HFFc6 (cell line): Measurements from ENCODE around the gene STK11IP. TPM values are rescaled to one million over a fixed set of nuclear protein-coding genes. Genes with fewer than 3 reads are reported as not detected.

Experiments
- DNase-seq: peaks from one replicate; pipeline ENCODE4 v3.0.0-alpha.2; 2018
- H3K27ac Mint-ChIP-seq: 2 replicates; pipeline ENCODE4 v1.8.0; 2020; ENCODE audit warnings: mild to moderate bottlenecking, mixed read lengths
- H3K27me3 Mint-ChIP-seq: 2 replicates; pipeline ENCODE4 v1.8.0; 2021; ENCODE audit warnings: mild to moderate bottlenecking, moderate library complexity, mixed read lengths; ENCODE audit not compliant: insufficient read depth
- H3K36me3 Mint-ChIP-seq: 2 replicates; pipeline ENCODE4 v1.8.0; 2021; ENCODE audit warnings: low read depth, mixed read lengths
- H3K4me1 Mint-ChIP-seq: 2 replicates; pipeline ENCODE4 v1.8.0; 2020; ENCODE audit warnings: low read depth, mixed read lengths
- H3K4me3 Mint-ChIP-seq: 2 replicates; pipeline ENCODE4 v1.8.0; 2020; ENCODE audit warnings: mild to moderate bottlenecking, moderate library complexity, mixed read lengths
- H3K9me3 Mint-ChIP-seq: 2 replicates; pipeline ENCODE4 v1.8.0; 2020; ENCODE audit warnings: mild to moderate bottlenecking, mixed read lengths
- total RNA-seq, 6 experiments: library from RNA; stranded (reverse); fragmentation: NEBNext Ultra II Directional; extraction: Animal tissue kit (Norgen Biotek cat#: 25700); gene quantifications; 2 replicates in 1 of 6; 3 replicates in 5 of 6; pipeline ENCODE4 v1.2.3, GENCODE V29; 2021
- TF ChIP-seq, protein P1 (sequence below): fragments of 200-600 bp; sonication (generic); IDR thresholded peaks from 2 replicates; pipeline ENCODE4 v1.5.0; 2021; ENCODE audit warnings: antibody characterized with exemption, mild to moderate bottlenecking

STK11IP gene
- total RNA-seq, 6 experiments from 2014 or later, result 17.4 to 21.5 (median 18.9) TPM

DNA sequence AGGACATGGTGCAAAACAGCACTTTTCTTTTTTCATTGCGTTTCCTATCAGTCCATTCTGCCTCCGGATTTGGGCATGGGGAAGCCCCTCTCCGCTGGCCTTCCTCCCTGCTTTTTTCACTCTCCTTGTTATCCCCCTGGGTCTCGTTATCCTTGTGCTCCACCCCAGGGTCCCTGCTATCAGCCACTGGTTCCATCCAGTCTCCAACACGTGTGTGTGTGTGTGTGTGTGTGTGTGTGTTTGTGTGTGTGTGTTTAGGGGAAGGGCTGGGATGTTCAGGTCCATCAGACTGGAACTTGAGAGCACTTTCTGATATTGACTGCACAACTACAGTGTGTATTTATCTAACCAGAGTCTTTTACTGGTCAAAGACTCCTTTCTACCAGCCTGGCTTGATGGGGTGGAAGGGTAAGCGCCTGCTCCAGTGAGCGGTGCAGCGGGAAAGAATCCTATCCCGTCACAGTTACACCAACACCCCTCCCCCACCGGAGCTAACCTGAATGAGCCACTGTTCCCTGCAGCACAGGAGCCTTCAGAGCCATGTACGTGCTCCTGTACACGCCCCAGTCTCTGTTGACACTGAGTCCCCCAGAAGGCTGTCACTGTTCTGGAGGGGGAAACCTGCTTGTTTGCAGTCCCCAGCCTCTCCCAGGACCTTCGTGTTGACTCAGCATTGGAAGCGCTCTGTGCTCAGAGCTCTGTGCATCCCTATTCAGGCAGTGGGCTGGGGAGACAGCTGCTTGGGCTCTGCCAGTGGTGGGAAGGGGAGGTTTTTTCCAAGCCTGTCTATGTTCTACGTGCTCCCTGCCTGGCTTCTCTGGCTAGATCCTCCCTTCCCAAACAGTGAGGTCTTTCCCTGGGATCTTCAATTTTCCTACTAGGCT lies 20.9 kb upstream of the STK11IP start:
- Mint-ChIP-seq H3K4me3 (no peak overlapping the region; the same call in 1 of the 2 replicates), H3K9me3 (no peaks in the 10 kb centered on the region), H3K27me3 (peaks cover 25% of the 10 kb centered on the region), H3K4me1 (peaks cover 21% of the 10 kb centered on the region), H3K27ac (no peak overlapping the region), H3K36me3 (no peaks in the 10 kb centered on the region)
- no peak for DNase-seq
- TF ChIP-seq, protein P1, sequence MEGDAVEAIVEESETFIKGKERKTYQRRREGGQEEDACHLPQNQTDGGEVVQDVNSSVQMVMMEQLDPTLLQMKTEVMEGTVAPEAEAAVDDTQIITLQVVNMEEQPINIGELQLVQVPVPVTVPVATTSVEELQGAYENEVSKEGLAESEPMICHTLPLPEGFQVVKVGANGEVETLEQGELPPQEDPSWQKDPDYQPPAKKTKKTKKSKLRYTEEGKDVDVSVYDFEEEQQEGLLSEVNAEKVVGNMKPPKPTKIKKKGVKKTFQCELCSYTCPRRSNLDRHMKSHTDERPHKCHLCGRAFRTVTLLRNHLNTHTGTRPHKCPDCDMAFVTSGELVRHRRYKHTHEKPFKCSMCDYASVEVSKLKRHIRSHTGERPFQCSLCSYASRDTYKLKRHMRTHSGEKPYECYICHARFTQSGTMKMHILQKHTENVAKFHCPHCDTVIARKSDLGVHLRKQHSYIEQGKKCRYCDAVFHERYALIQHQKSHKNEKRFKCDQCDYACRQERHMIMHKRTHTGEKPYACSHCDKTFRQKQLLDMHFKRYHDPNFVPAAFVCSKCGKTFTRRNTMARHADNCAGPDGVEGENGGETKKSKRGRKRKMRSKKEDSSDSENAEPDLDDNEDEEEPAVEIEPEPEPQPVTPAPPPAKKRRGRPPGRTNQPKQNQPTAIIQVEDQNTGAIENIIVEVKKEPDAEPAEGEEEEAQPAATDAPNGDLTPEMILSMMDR, result no peak

DNA sequence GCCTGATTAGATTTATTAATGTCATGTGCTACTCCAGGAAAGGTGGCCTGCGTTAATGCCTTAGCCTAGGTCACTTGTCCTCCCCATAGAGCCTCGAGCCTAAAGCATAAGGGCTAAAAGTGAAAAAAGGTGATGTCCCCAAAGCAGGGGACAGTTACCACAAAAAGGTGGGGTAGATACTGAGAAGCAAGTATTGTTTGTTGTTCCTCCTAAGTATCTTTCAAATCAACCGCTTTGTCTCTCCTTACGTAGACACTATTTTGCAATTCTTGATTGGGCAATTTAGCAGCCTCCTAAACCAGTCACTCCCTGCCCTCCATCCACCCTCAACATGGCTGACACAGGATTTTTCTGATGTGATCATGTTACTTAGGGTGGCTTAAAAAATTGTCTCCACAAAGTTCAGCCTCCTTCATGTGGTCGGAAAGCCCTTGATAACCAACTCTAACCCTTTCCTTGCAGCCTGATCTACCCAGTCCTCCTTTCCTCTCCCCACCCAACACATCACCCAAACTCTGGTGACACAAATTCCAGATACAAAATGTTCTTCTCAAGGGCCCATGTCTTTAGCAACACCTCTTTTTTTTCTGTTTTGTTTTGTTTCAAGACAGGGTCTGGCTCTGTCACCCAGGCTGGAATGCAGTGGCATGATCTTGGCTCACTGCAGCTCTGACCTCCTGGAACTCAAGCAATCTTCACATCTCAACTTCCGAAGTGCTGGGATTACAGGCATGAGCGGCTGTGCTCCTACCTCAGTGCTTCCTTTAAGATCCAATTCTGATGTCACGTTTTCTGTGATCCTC lies 18.6 kb upstream of the STK11IP start:
- DNase-seq, result no peak
- TF ChIP-seq, protein P1, result no peak
- Mint-ChIP-seq H3K9me3 (no peaks in the 10 kb centered on the region), H3K4me3 (no peak overlapping the region), H3K36me3 (no peaks in the 10 kb centered on the region), H3K27ac (no peak overlapping the region), H3K4me1 (peaks cover 17% of the 10 kb centered on the region), H3K27me3 (peaks cover 22% of the 10 kb centered on the region)

DNA sequence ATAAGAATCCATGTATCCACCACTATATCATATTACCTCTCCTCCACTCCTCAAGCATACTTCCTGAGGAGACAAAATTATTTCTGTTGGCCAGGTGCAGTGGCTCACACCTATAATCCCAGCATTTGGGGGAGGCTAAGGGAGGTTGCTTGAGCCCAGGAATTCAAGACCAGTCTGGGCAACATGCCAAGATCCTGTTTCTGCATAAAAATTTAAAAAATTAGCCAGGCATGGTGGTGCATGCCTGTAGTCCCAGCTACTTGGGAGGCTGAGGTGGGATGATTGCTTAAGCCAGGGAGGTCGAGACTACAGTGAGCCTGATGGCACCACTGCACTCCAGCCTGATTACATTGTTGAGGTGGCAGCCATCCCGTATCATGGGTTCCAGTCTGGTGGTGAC lies 16.3 kb upstream of the STK11IP start:
- Mint-ChIP-seq H3K27me3 (peaks cover 22% of the 10 kb centered on the region), H3K36me3 (no peaks in the 10 kb centered on the region), H3K4me1 (peaks cover 17% of the 10 kb centered on the region), H3K9me3 (no peaks in the 10 kb centered on the region), H3K4me3 (no peak overlapping the region), H3K27ac (no peak overlapping the region)
- no peak for DNase-seq
- TF ChIP-seq, protein P1, result no peak

DNA sequence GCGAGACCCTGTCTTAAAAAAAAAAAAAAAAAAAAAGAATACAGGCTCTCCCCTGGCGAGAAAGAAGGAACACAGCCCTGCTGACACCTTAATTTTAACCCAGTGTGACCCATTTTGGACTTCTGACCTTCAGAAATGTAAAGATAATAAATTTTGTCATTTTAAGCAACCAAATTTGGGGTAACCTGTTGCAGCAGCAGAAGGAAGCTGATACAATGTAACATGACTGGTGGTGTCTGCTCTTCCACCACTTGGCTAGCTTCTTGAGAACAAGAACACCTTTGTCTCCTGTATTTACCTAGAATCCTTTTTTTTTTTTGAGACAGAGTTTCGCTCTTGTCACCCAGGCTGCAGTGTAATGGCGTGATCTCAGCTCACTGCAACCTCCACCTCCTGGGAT lies 6.6 kb upstream of the STK11IP start:
- Mint-ChIP-seq H3K4me1 (peaks cover 12% of the 10 kb centered on the region), H3K27me3 (peaks cover 25% of the 10 kb centered on the region), H3K27ac (no peak overlapping the region), H3K9me3 (no peaks in the 10 kb centered on the region), H3K36me3 (no peaks in the 10 kb centered on the region), H3K4me3 (no peak overlapping the region)
- TF ChIP-seq, protein P1, result no peak
- no peak for DNase-seq

DNA sequence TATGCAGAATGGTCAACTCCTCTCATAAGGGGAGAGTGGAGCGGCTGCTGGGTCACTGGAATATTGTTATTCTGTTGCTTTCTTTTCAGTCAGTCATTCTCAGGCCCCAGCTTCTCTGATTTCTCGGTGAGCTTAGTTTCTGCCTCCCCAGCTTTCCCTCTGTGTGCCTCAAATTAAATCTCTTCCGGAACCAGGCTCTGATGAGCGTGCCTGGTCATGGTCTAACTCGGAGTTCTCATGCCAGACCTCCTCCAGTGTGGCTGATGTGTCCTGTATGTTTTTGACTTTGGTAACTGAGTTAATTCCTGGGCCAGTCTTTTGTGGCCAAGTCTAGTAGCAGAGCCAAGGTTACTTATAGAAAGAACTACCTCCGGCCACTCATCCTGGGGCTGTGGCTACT lies 4.9 kb upstream of the STK11IP start:
- H3K27me3 Mint-ChIP-seq, result peaks cover 19% of the 10 kb centered on the region
- peaks cover 23% of the 10 kb centered on the region for H3K4me1 Mint-ChIP-seq
- no peaks in the 10 kb centered on the region for H3K9me3 Mint-ChIP-seq
- no peak overlapping the region for H3K4me3 Mint-ChIP-seq
- TF ChIP-seq, protein P1, result no peak
- no peaks in the 10 kb centered on the region for H3K36me3 Mint-ChIP-seq
- DNase-seq, result no peak
- no peak overlapping the region for H3K27ac Mint-ChIP-seq
